ENCODE results near the gene CSTB. TPM values are rescaled to one million over a fixed set of nuclear protein-coding genes. Genes with fewer than 3 reads are reported as not detected.

The CSTB gene
- total RNA-seq, 1 experiment from 2014 or later = 57.5 TPM

GRCh38 chr21:43728154-43728466 lies 48.0 kb downstream of the CSTB start (continued):
- no peak for TF ChIP-seq EZH2phosphoT487 (IDR thresholded peaks at IDR 0.05; ENCODE audit: borderline replicate concordance)

- no TSS peak for BruUV-seq (replicated peaks)
- Histone ChIP-seq H3K9ac (ENCODE audit: low read length) (peak overlapping the region; percentile 58), H3K9me3 (ENCODE audit: control insufficient read depth in 1 of 2, insufficient read depth in 1 of 2, low read depth in 1 of 2, low read length in 2 of 2) (no peaks in the 10 kb centered on the region), H2AFZ (ENCODE audit: low read depth, low read length, poor library complexity, severe bottlenecking) (no peak overlapping the region), H3K9me2 (ENCODE audit: insufficient read depth) (no peaks in the 10 kb centered on the region), H3K4me2 (ENCODE audit: low read length) (peak overlapping the region; percentile 81), H3K79me2 (ENCODE audit: insufficient read depth, low read length) (peaks cover 98% of the 10 kb centered on the region), H3K27me3 (ENCODE audit: insufficient read depth, low read length) (no peaks in the 10 kb centered on the region), H3K36me3 (ENCODE audit: control insufficient read depth in 1 of 2, insufficient read depth in 2 of 2, low read length in 2 of 2) (peaks cover 3 to 10% of the 10 kb centered on the region in 2 experiments; a peak in 1 of 4 replicates), H3K4me3 (replicated peaks in 1 of 2; ENCODE audit: low read depth in 1 of 2, low read length in 2 of 2) (peak overlapping the region; percentile 44 to 57), H4K20me1 (ENCODE audit: insufficient read depth) (no peaks in the 10 kb centered on the region), H3K4me1 (ENCODE audit: control insufficient read depth in 1 of 2, insufficient read depth in 2 of 2, low read length in 2 of 2) (peaks cover 47 to 59% of the 10 kb centered on the region in 2 experiments), H3K27ac (ENCODE audit: low read depth, low read length) (peak overlapping the region; percentile 75)
- ChIA-PET POLR2A (interaction anchor here (2.0 kb wide), 1 partner anchor 15 kb away, joined by 5 read pairs; no protein-coding TSS in a partner anchor), RAD21 (ENCODE audit: low non-redundant PET in 1 of 2, low total read pairs in 2 of 2, uncharacterized antibody in 2 of 2, unreplicated experiment in 2 of 2) (no interaction called here), CTCF (interaction anchor here (1.6 kb wide), 1 partner anchor 10 kb away, joined by 3 read pairs; no protein-coding TSS in a partner anchor)
- DNase-seq (ENCODE audit: low read depth, low spot score) = no peak
- ATAC-seq = peak; percentile 48
- intact Hi-C loops (cut with micrococcal nuclease) = no loop called here
- TF ChIP-seq ZFX (IDR thresholded peaks at IDR 0.05) (no peak), CTCF (IDR thresholded peaks at IDR 0.05 in 2 of 3, conservative IDR thresholded peaks at IDR 0.05 in 1 of 3; ENCODE audit: borderline replicate concordance in 1 of 3, insufficient read depth in 1 of 3, low read depth in 2 of 3, low read length in 2 of 3) (peak in 2 of 3 experiments; percentile 26 to 42; a peak in 3 of 6 replicates)
Observed at GRCh38 chr21:43727519-43728153, 48.5 kb downstream of the CSTB start.
